HEK293 (cell line): ENCODE measurements around the gene HLA-DPB1.

Source experiments
- CTCF ChIA-PET: fragments of 350-600 bp; formaldehyde crosslinking; extraction: SDS; loops from one replicate; lab custom pipeline; 2021; ENCODE audit warnings: antibody characterized with exemption; lab: Yijun Ruan, JAX
- POLR2A ChIA-PET: fragments of 300-600 bp; formaldehyde crosslinking; extraction: SDS; loops from one replicate; lab custom pipeline; 2020; ENCODE audit warnings: antibody characterized with exemption, inconsistent platforms; lab: Yijun Ruan, JAX
- H3K27ac ChIP-seq: fragments of 200-500 bp; sonication (Bioruptor generic); 2 replicates; pipeline ENCODE4 v1.5.1; 2014; ENCODE audit warnings: low read depth, low read length, control low read depth, inconsistent platforms; ENCODE audit errors: extremely low read depth
- H3K36me3 ChIP-seq, 2 experiments: fragments of 200-500 bp in 1 of 2; sonication (Bioruptor generic) in 1 of 2; 1 replicate in 1 of 2; 2 replicates in 1 of 2; pipeline ENCODE4 v1.5.1; 2014 to 2017; ENCODE audit warnings: inconsistent platforms in 2 of 2, low read length in 2 of 2; ENCODE audit not compliant: control insufficient read depth in 2 of 2, insufficient read depth in 1 of 2
- H3K4me1 ChIP-seq: fragments of 200-500 bp; sonication (Bioruptor generic); 2 replicates; pipeline ENCODE4 v1.5.1; 2014; ENCODE audit warnings: mild to moderate bottlenecking, low read length, inconsistent platforms; ENCODE audit not compliant: control insufficient read depth, insufficient read depth
- H3K4me3 ChIP-seq: 2 replicates; pipeline ENCODE4 v1.5.1; 2011; ENCODE audit warnings: low read depth, mild to moderate bottlenecking, control low read depth, low read length, moderate library complexity
- H3K9me3 ChIP-seq: fragments of 200-500 bp; sonication (Bioruptor generic); 2 replicates; pipeline ENCODE4 v1.5.1; 2014; ENCODE audit warnings: low read depth, low read length, inconsistent platforms; ENCODE audit not compliant: control insufficient read depth, insufficient read depth
- KLF10 ChIP-seq: fragments of 450-650 bp; IDR thresholded peaks from 2 replicates; pipeline ENCODE4 v1.5.1; 2018; ENCODE audit warnings: missing biosample characterization, mild to moderate bottlenecking, missing genetic modification characterization
- MEIS1 ChIP-seq: sonication (generic); formaldehyde crosslinking; IDR thresholded peaks from 2 replicates; pipeline ENCODE4 v1.8.1; 2022; ENCODE audit warnings: missing genetic modification reagents, mild to moderate bottlenecking, borderline replicate concordance
- OVOL3 ChIP-seq: fragments of 450-650 bp; formaldehyde crosslinking; IDR thresholded peaks from 2 replicates; pipeline ENCODE4 v1.5.1; 2016; ENCODE audit warnings: missing biosample characterization, missing genetic modification characterization
- SCRT1 ChIP-seq: fragments of 450-650 bp; formaldehyde crosslinking; IDR thresholded peaks from 2 replicates; pipeline ENCODE4 v1.5.1; 2016; ENCODE audit warnings: missing biosample characterization, missing genetic modification characterization, borderline replicate concordance
- TRIM28 ChIP-seq: IDR thresholded peaks from 2 replicates; pipeline ENCODE4 v1.6.1; 2011; ENCODE audit warnings: low read length, control low read depth, borderline replicate concordance
- ZBTB1 ChIP-seq: fragments of 450-650 bp; formaldehyde crosslinking; IDR thresholded peaks from 2 replicates; pipeline ENCODE4 v1.5.1; 2016; ENCODE audit warnings: missing biosample characterization, missing genetic modification characterization
- ZBTB7A ChIP-seq: fragments of 450-650 bp; formaldehyde crosslinking; IDR thresholded peaks from 2 replicates; pipeline ENCODE4 v1.5.1; 2016; ENCODE audit warnings: low read depth, missing biosample characterization, missing genetic modification characterization
- ZIC2 ChIP-seq: fragments of 450-650 bp; formaldehyde crosslinking; IDR thresholded peaks from 2 replicates; pipeline ENCODE4 v1.5.1; 2016; ENCODE audit warnings: missing biosample characterization, missing genetic modification characterization
- ZNF157 ChIP-seq: fragments of 450-650 bp; formaldehyde crosslinking; IDR thresholded peaks from 2 replicates; pipeline ENCODE4 v1.5.1; 2016; ENCODE audit warnings: missing biosample characterization, missing genetic modification characterization
- ZNF214 ChIP-seq: fragments of 450-650 bp; formaldehyde crosslinking; IDR thresholded peaks from 2 replicates; pipeline ENCODE4 v1.5.1; 2017; ENCODE audit warnings: missing biosample characterization, mild to moderate bottlenecking, missing genetic modification characterization, borderline replicate concordance
- ZNF266 ChIP-seq: fragments of 450-650 bp; formaldehyde crosslinking; IDR thresholded peaks from 2 replicates; pipeline ENCODE4 v1.5.1; 2016; ENCODE audit warnings: missing biosample characterization, missing genetic modification characterization, low read depth
- ZNF394 ChIP-seq: fragments of 450-650 bp; formaldehyde crosslinking; IDR thresholded peaks from 2 replicates; pipeline ENCODE4 v1.5.1; 2016; ENCODE audit warnings: missing biosample characterization, missing genetic modification characterization, mild to moderate bottlenecking, moderate library complexity, borderline replicate concordance
- ZNF48 ChIP-seq: fragments of 450-650 bp; formaldehyde crosslinking; IDR thresholded peaks from 2 replicates; pipeline ENCODE4 v1.5.1; 2016; ENCODE audit warnings: missing biosample characterization, missing genetic modification characterization
- ZNF600 ChIP-seq: fragments of 450-650 bp; formaldehyde crosslinking; IDR thresholded peaks from 2 replicates; pipeline ENCODE4 v1.5.1; 2016; ENCODE audit warnings: missing biosample characterization, missing genetic modification characterization
- ZNF777 ChIP-seq: fragments of 450-650 bp; formaldehyde crosslinking; IDR thresholded peaks from 2 replicates; pipeline ENCODE4 v1.5.1; 2017; ENCODE audit warnings: missing biosample characterization, missing genetic modification characterization, borderline replicate concordance
- ZNF830 ChIP-seq: fragments of 450-650 bp; IDR thresholded peaks from 2 replicates; pipeline ENCODE4 v1.5.0; 2018; ENCODE audit warnings: missing biosample characterization, missing genetic modification characterization, low read depth, mild to moderate bottlenecking, moderate library complexity
- TF ChIP-seq, protein P1 (sequence below): fragments of 450-650 bp; formaldehyde crosslinking; IDR thresholded peaks from 2 replicates; pipeline ENCODE4 v1.5.1; 2016; ENCODE audit warnings: missing biosample characterization, missing genetic modification characterization, low read depth
- TF ChIP-seq, protein P2 (sequence below): fragments of 450-650 bp; formaldehyde crosslinking; IDR thresholded peaks from 2 replicates; pipeline ENCODE4 v1.5.1; 2016; ENCODE audit warnings: missing biosample characterization, missing genetic modification characterization

HLA-DPB1 gene

DNA sequence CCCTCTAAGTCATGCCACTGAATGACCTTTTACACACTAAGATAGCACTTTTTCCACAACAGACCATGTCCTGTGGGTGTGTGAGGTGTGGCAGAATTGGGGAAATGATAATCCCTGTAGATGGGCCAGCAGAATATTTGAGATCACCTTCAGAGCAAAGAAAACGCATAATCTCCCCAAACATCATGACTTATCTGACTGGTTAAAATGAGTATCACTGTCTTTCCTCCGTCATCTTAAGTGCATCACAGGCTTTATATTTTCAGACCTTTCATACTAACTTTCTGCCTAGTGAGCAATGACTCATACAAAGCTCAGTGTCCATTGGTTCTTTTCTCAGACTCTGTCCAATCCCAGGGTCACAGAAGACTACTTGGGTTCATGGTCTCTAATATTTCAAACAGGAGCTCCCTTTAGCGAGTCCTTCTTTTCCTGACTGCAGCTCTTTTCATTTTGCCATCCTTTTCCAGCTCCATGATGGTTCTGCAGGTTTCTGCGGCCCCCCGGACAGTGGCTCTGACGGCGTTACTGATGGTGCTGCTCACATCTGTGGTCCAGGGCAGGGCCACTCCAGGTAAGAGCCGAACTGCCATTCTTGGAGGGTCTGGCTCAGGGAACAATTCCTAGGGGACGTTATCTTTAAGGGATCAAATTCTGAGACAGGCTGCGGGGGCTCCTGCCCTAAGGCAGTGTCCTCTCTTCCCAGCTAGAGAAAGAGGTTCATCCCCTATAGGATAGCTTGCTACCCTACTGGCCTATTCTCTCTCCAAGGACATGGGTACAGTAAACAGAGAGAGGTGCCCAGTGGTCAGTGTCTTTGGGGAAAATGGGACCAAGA is at the start of gene HLA-DPB1:
Gene HLA-DPB1 (plus strand): TSS at position 423 of the 838 bp plus-strand sequence. CDS start 52 bp downstream, at position 475.
- Histone ChIP-seq H3K36me3 (no peaks in the 10 kb centered on the region), H3K4me3 (no peak within 1 kb of the TSS)
- CTCF ChIA-PET: interaction anchor here (0.6 to 1.1 kb wide), 3 partner anchors 14 to 1186 kb away, joined by 3 to 8 read pairs (median 3); no protein-coding TSS in a partner anchor
- TF ChIP-seq ZBTB1 (tag by site-specific recombination): no peak
- no peak for TF ChIP-seq MEIS1 (CRISPR knock-in tag)
- TF ChIP-seq ZNF394 (tag by site-specific recombination): no peak
- TF ChIP-seq ZNF214 (tag by site-specific recombination): no peak
- TF ChIP-seq OVOL3: no peak
- TF ChIP-seq ZNF157 (tag by site-specific recombination): no peak
- TF ChIP-seq, protein P1, sequence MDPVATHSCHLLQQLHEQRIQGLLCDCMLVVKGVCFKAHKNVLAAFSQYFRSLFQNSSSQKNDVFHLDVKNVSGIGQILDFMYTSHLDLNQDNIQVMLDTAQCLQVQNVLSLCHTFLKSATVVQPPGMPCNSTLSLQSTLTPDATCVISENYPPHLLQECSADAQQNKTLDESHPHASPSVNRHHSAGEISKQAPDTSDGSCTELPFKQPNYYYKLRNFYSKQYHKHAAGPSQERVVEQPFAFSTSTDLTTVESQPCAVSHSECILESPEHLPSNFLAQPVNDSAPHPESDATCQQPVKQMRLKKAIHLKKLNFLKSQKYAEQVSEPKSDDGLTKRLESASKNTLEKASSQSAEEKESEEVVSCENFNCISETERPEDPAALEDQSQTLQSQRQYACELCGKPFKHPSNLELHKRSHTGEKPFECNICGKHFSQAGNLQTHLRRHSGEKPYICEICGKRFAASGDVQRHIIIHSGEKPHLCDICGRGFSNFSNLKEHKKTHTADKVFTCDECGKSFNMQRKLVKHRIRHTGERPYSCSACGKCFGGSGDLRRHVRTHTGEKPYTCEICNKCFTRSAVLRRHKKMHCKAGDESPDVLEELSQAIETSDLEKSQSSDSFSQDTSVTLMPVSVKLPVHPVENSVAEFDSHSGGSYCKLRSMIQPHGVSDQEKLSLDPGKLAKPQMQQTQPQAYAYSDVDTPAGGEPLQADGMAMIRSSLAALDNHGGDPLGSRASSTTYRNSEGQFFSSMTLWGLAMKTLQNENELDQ (tag by site-specific recombination): no peak
- TF ChIP-seq, protein P2, sequence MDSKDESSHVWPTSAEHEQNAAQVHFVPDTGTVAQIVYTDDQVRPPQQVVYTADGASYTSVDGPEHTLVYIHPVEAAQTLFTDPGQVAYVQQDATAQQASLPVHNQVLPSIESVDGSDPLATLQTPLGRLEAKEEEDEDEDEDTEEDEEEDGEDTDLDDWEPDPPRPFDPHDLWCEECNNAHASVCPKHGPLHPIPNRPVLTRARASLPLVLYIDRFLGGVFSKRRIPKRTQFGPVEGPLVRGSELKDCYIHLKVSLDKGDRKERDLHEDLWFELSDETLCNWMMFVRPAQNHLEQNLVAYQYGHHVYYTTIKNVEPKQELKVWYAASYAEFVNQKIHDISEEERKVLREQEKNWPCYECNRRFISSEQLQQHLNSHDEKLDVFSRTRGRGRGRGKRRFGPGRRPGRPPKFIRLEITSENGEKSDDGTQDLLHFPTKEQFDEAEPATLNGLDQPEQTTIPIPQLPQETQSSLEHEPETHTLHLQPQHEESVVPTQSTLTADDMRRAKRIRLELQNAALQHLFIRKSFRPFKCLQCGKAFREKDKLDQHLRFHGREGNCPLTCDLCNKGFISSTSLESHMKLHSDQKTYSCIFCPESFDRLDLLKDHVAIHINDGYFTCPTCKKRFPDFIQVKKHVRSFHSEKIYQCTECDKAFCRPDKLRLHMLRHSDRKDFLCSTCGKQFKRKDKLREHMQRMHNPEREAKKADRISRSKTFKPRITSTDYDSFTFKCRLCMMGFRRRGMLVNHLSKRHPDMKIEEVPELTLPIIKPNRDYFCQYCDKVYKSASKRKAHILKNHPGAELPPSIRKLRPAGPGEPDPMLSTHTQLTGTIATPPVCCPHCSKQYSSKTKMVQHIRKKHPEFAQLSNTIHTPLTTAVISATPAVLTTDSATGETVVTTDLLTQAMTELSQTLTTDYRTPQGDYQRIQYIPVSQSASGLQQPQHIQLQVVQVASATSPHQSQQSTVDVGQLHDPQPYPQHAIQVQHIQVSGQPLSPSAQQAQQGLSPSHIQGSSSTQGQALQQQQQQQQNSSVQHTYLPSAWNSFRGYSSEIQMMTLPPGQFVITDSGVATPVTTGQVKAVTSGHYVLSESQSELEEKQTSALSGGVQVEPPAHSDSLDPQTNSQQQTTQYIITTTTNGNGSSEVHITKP: no peak
- TF ChIP-seq ZNF600 (tag by site-specific recombination): no peak
- TF ChIP-seq, all 188 proteins: peak for 0
- peaks cover 5% of the 10 kb centered on the region for H3K4me1 ChIP-seq
- H3K27ac ChIP-seq: no peak within 1 kb of the TSS
- POLR2A ChIA-PET: interaction anchor here (1.3 to 1.4 kb wide), 2 partner anchors 12 to 104 kb away, joined by 3 to 6 read pairs; no protein-coding TSS in a partner anchor
- H3K9me3 ChIP-seq: no peaks in the 10 kb centered on the region

DNA sequence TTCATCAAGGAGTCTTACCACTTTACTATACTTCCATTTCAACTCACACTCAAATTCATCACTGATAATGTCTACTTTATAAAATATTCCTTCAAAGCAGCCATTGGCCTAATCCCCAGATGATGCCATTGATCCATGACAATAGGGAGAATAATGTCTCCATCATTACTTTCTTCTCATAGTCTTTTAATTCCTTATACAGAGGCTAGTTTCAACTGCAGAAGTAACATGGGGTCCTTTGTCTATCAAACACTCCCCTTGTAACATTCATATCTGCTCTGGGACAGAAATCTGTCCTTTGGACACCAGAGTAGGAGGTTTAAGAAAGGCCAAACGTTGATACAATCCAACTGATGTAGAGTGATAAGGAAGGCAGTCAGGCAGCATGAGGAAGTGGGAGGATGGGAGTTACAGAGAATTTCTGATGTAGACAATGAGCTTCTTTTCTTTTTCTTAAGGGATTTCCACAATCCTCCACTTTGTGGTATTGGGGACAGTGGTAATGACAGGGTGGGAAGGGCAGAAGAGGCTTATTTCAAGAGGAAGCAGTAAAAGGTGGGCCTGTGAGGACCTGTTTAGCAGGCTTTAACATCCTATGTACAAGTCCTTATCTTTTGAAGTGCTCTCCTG is 47.5 kb upstream of the HLA-DPB1 start:
- H3K4me1 ChIP-seq: no peaks in the 10 kb centered on the region
- H3K4me3 ChIP-seq: no peak overlapping the region
- TF ChIP-seq ZNF394 (tag by site-specific recombination) (no peak), ZIC2 (tag by site-specific recombination) (no peak), ZNF830 (tag by site-specific recombination) (no peak), ZNF266 (tag by site-specific recombination) (no peak), ZNF48 (no peak), ZNF777 (tag by site-specific recombination) (no peak), ZBTB7A (no peak), KLF10 (tag by site-specific recombination) (no peak), TRIM28 (no peak), SCRT1 (no peak)
- CTCF ChIA-PET: interaction anchor here (0.8 to 2.0 kb wide), 4 partner anchors 21 to 215 kb away, joined by 3 to 5 read pairs (median 4); no protein-coding TSS in a partner anchor
- POLR2A ChIA-PET: no interaction called here
- no peak overlapping the region for H3K27ac ChIP-seq
- no peaks in the 10 kb centered on the region for H3K9me3 ChIP-seq
- H3K36me3 ChIP-seq: no peaks in the 10 kb centered on the region
